Ureter (tissue), 1 donor: ENCODE results near the gene RUNX1. TPM values are rescaled to one million over a fixed set of nuclear protein-coding genes. Genes with fewer than 3 reads are reported as not detected.

ENCODE experiments used
- DNase-seq: peaks from one replicate; pipeline ENCODE4 v3.0.0-alpha.2; 2020; ENCODE audit warnings: low spot score
- total RNA-seq: library from RNA; stranded (reverse); gene quantifications from one replicate; pipeline ENCODE4 v1.2.4, GENCODE V29; 2023
- donor health status: DM: yes; HTN: yes; CAD: no.

The RUNX1 gene
- total RNA-seq, 1 donor from 2014 or later, result 84.0 TPM

- DNase-seq, result no peak
Observed at GRCh38 chr21:34923626-34924025, 125.5 kb downstream of the RUNX1 start.

GRCh38 chr21:34923202-34923601, 125.9 kb downstream of the RUNX1 start:
- DNase-seq, result no peak

- DNase-seq, result no peak
Observed at GRCh38 chr21:34922479-34922878, 126.6 kb downstream of the RUNX1 start.

- no peak for DNase-seq
Observed at GRCh38 chr21:34921151-34921550, 128.0 kb downstream of the RUNX1 start.

GRCh38 chr21:34919406-34919805, 129.7 kb downstream of the RUNX1 start:
- DNase-seq, result no peak

GRCh38 chr21:34916446-34916845, 132.7 kb downstream of the RUNX1 start:
- DNase-seq, result no peak

GRCh38 chr21:34915364-34915841, 133.7 kb downstream of the RUNX1 start:
- DNase-seq, result no peak

GRCh38 chr21:34914239-34914638, 134.9 kb downstream of the RUNX1 start:
- DNase-seq, result no peak

GRCh38 chr21:34913811-34914210, 135.3 kb downstream of the RUNX1 start:
- DNase-seq, result no peak

GRCh38 chr21:34912022-34912945, 136.8 kb downstream of the RUNX1 start:
- no peak for DNase-seq

- DNase-seq, result no peak
Observed at GRCh38 chr21:34911360-34911759, 137.7 kb downstream of the RUNX1 start.

GRCh38 chr21:34910396-34910795, 138.7 kb downstream of the RUNX1 start:
- DNase-seq, result no peak

GRCh38 chr21:34909492-34910292, 139.4 kb downstream of the RUNX1 start:
- DNase-seq, result no peak

GRCh38 chr21:34908419-34909055, 140.6 kb downstream of the RUNX1 start:
- DNase-seq, result no peak

- DNase-seq, result no peak
Observed at GRCh38 chr21:34907461-34908418, 141.4 kb downstream of the RUNX1 start.

GRCh38 chr21:34906401-34906800, 142.7 kb downstream of the RUNX1 start:
- no peak for DNase-seq

- no peak for DNase-seq
Observed at GRCh38 chr21:34905218-34905537, 143.9 kb downstream of the RUNX1 start.

- no peak for DNase-seq
Observed at GRCh38 chr21:34904526-34905217, 144.4 kb downstream of the RUNX1 start.

GRCh38 chr21:34900376-34900775, 148.7 kb downstream of the RUNX1 start:
- no peak for DNase-seq

- DNase-seq, result no peak
Observed at GRCh38 chr21:34899760-34900159, 149.3 kb downstream of the RUNX1 start.
